Lower lobe of right lung (tissue), 2 donors: ENCODE measurements around the gene SPOCD1. TPM values are rescaled to one million over a fixed set of nuclear protein-coding genes. Genes with fewer than 3 reads are reported as not detected.

ENCODE experiments used
- ATAC-seq, 2 donors: fragments of 200-7000 bp; cut with Tn5 transposase; one replicate each; pipeline ENCODE4 v1.9.1; 2020 to 2022; ENCODE audit warnings: mild to moderate bottlenecking in 2 of 2, moderate library complexity in 2 of 2
- DNase-seq: peaks from one replicate; pipeline ENCODE4 v3.0.0-alpha.2; 2020
- H3K27ac ChIP-seq: fragments of 200-600 bp; one replicate; pipeline ENCODE4 v1.8.0; 2022
- H3K27me3 ChIP-seq: fragments of 200-600 bp; one replicate; pipeline ENCODE4 v1.8.0; 2022; ENCODE audit warnings: low read depth
- H3K36me3 ChIP-seq: fragments of 200-600 bp; one replicate; pipeline ENCODE4 v1.8.0; 2022; ENCODE audit warnings: mild to moderate bottlenecking
- H3K4me1 ChIP-seq: fragments of 200-600 bp; one replicate; pipeline ENCODE4 v1.8.0; 2022
- H3K4me3 ChIP-seq: fragments of 200-600 bp; one replicate; pipeline ENCODE4 v1.8.0; 2022; ENCODE audit warnings: mild to moderate bottlenecking
- H3K9me3 ChIP-seq: fragments of 200-600 bp; one replicate; pipeline ENCODE4 v1.8.0; 2022
- intact Hi-C: fragments of 100-400 bp; cut with DNase I; formaldehyde crosslinking; loops from one replicate; pipeline ENCODE4 v1.11.0; 2022
- total RNA-seq: library from RNA; stranded (reverse); fragmentation: NEBNext Ultra II Directional; extraction: Animal tissue kit (Norgen Biotek cat#: 25700); gene quantifications from one replicate; pipeline ENCODE4 v1.2.1, GENCODE V29; 2021
- TF ChIP-seq, protein P1 (sequence below): fragments of 200-600 bp; IDR thresholded peaks from one replicate; pipeline ENCODE4 v1.8.0; 2022; ENCODE audit warnings: antibody characterized with exemption, mild to moderate bottlenecking
- donor health status: DM: no; HTN: yes; CAD: no; lungs with severe emphysema.

SPOCD1 gene
- total RNA-seq, 1 donor from 2014 or later: 21.6 TPM

DNA sequence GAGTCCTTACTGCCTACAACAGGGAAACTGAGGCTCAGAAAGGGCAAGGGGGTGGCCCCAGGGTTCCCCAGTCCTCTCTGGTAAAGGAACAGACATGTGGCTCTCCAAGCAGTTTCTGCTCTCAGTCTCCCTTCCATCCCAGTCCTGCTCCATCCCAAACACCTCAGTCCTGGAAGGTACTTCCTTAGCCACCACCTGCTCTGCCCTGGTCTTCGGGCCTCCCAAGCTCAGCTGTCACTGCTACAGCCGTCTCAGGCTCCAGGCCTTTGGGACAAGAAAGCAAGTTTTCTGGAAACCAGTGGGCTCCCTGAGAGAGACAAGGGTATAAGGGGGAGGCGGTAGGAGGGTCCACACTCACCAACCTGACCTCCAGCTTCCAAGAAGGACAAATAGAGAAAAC, 28.6 kb downstream of the SPOCD1 start:
- H3K4me1 ChIP-seq: peaks cover 1% of the 10 kb centered on the region
- DNase-seq (peak; percentile 20), ATAC-seq (no peak)
- H3K9me3 ChIP-seq: no peaks in the 10 kb centered on the region
- no peak overlapping the region for H3K27ac ChIP-seq
- TF ChIP-seq, protein P1, sequence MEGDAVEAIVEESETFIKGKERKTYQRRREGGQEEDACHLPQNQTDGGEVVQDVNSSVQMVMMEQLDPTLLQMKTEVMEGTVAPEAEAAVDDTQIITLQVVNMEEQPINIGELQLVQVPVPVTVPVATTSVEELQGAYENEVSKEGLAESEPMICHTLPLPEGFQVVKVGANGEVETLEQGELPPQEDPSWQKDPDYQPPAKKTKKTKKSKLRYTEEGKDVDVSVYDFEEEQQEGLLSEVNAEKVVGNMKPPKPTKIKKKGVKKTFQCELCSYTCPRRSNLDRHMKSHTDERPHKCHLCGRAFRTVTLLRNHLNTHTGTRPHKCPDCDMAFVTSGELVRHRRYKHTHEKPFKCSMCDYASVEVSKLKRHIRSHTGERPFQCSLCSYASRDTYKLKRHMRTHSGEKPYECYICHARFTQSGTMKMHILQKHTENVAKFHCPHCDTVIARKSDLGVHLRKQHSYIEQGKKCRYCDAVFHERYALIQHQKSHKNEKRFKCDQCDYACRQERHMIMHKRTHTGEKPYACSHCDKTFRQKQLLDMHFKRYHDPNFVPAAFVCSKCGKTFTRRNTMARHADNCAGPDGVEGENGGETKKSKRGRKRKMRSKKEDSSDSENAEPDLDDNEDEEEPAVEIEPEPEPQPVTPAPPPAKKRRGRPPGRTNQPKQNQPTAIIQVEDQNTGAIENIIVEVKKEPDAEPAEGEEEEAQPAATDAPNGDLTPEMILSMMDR: no peak
- no peaks in the 10 kb centered on the region for H3K27me3 ChIP-seq
- H3K4me3 ChIP-seq: no peak overlapping the region
- no peaks in the 10 kb centered on the region for H3K36me3 ChIP-seq
- intact Hi-C loops: no loop called here

DNA sequence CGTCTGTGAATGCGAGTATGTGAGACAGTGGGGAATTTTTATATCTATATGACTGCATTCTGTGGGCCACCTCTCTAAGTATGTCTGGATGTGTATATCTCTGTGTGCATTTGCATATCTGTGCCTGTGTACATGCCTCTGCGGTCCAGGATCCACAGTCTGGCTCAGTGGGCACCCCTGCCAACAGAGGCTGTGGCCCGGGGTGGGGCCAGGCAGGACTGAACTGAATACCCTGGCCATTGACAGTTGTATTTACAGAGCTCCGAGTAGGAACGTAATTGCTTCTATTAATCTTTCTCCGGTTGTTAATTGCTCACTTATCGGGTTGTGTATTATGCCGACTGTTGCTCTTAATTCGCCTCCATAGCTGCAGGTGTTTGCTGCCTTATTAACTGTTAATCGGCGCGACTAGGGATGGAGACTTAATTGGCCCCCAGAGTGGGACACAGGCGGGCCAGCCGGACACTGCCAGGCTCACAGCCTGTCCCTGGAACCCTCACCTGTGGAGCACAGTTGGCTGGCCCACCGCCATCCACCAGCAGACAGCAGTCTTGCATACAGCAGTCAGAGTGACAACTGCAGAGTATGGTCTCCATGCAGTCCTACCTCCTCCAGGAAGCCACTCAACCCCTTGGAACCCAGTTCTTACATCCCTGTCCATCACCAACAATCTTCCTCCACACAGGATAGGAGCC, 29.3 kb downstream of the SPOCD1 start:
- TF ChIP-seq, protein P1: no peak
- Histone ChIP-seq H3K27me3 (no peaks in the 10 kb centered on the region), H3K4me3 (no peak overlapping the region), H3K27ac (no peak overlapping the region), H3K36me3 (no peaks in the 10 kb centered on the region), H3K4me1 (peaks cover 9% of the 10 kb centered on the region), H3K9me3 (no peaks in the 10 kb centered on the region)
- intact Hi-C loops: no loop called here
- no peak for ATAC-seq
- DNase-seq: peak; percentile 34

GRCh38 chr1:31785947-31786290, 29.9 kb downstream of the SPOCD1 start:
- no peaks in the 10 kb centered on the region for H3K27me3 ChIP-seq
- intact Hi-C loops: no loop called here
- no peak overlapping the region for H3K4me3 ChIP-seq
- H3K36me3 ChIP-seq: no peaks in the 10 kb centered on the region
- ATAC-seq (no peak), DNase-seq (peak; percentile 8)
- TF ChIP-seq, protein P1: no peak
- no peaks in the 10 kb centered on the region for H3K9me3 ChIP-seq
- H3K4me1 ChIP-seq: peaks cover 15% of the 10 kb centered on the region
- H3K27ac ChIP-seq: no peak overlapping the region

DNA sequence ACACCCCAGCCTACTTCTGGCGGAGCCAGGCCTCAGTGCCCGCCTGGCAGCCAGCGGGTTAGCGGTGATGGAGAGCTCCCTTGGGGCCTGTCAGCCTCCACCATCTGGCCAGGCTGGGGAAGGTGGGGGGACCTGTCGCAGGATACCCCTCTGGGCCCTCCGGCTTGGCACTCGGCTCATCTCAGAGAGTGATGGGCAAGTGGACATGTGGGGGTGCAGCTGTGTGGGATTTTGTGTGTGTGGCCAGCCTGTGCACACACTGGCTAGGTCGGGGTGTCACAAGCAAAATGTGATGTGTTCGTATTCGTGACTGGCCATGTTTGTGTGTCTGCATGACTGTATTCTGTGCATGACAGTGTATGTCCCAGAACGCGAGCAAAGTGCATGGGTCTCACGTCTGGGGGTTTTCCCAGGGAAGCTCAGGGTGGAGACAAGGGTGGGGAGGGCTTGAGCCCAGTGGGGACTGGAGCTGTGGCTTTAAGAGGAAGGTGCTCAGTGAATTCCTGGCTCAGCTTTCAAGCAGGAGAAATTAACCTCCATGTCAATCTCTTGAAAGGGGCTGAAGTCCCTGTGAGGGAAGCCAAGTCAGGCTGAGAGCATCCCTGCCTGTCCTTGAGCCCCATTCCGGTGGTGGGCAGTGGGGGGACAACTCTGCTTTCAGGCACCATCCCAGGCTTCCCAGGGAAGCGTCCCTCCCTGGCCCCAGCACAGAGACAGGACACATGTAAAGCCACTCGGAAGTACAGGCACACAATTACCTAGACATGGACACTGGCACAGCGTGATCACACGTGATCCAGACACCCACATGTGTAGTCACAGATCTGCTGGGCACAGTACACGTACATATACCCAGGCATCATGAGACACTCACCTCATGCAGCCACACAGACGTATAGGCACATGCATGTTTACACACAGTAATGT, 30.5 kb downstream of the SPOCD1 start:
- intact Hi-C loops: no loop called here

GRCh38 chr1:31784356-31785019, 31.3 kb downstream of the SPOCD1 start:
- intact Hi-C loops: no loop called here
- H3K27me3 ChIP-seq: no peaks in the 10 kb centered on the region
- H3K9me3 ChIP-seq: no peaks in the 10 kb centered on the region
- TF ChIP-seq, protein P1: no peak
- ATAC-seq (no peak), DNase-seq (peak; percentile 14)
- no peaks in the 10 kb centered on the region for H3K36me3 ChIP-seq
- H3K4me3 ChIP-seq: no peak overlapping the region
- H3K4me1 ChIP-seq: peaks cover 15% of the 10 kb centered on the region
- no peak overlapping the region for H3K27ac ChIP-seq

More for the DNA sequence above, 30.5 kb downstream of the SPOCD1 start:
- Histone ChIP-seq H3K9me3 (no peaks in the 10 kb centered on the region), H3K27ac (no peak overlapping the region), H3K27me3 (no peaks in the 10 kb centered on the region), H3K4me3 (no peak overlapping the region), H3K4me1 (peaks cover 15% of the 10 kb centered on the region), H3K36me3 (no peaks in the 10 kb centered on the region)
- TF ChIP-seq, protein P1: no peak
- DNase-seq (peak; percentile 40), ATAC-seq (no peak)
